HG03354 (cell line): ENCODE results near the gene SPDEF.

Experiments
- ATAC-seq: cut with Tn5 transposase; IDR thresholded peaks from one replicate; pipeline ENCODE4 v1.9.1; 2021; ENCODE audit warnings: mild to moderate bottlenecking; ENCODE audit not compliant: unreplicated experiment, poor library complexity, severe bottlenecking

SPDEF gene

DNA sequence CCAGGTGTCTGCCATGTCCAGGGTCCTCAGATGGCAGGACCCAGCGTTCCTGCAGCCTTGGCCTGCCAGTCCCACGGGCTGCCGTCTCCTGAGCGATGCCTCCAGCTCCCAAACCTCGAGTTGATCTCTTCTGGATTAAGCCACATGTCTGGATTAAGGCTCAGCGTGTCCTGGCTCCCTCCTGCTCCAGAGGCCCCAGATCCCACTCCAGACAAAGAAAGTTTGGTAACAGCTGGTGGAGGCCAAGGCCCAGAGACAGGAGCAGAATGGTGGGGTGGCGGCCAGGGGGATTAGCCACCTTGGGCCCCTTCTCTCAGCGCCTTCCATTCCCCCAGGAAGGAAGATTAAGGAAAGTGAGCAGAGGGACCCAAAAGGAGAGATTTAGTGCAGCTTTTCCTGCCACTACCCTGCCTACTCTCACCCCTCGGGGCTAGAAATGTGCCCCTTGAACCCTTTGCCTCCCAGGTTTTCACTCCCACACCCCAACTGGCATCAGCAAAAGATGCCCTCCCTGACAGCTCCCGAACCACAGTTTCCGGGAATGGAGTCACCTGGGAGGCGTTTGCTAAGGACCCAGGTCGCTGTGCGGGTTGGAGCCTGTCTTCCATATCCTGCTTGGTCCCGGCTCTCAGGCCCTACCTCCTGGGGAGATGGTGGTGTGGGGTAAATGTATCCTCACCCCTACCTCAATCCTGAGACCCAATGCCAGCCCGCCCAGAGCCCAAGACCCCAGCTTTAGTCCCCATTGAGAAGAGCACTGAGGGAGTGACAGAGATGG lies 6.9 kb downstream of the SPDEF start:
- ATAC-seq, result no peak

DNA sequence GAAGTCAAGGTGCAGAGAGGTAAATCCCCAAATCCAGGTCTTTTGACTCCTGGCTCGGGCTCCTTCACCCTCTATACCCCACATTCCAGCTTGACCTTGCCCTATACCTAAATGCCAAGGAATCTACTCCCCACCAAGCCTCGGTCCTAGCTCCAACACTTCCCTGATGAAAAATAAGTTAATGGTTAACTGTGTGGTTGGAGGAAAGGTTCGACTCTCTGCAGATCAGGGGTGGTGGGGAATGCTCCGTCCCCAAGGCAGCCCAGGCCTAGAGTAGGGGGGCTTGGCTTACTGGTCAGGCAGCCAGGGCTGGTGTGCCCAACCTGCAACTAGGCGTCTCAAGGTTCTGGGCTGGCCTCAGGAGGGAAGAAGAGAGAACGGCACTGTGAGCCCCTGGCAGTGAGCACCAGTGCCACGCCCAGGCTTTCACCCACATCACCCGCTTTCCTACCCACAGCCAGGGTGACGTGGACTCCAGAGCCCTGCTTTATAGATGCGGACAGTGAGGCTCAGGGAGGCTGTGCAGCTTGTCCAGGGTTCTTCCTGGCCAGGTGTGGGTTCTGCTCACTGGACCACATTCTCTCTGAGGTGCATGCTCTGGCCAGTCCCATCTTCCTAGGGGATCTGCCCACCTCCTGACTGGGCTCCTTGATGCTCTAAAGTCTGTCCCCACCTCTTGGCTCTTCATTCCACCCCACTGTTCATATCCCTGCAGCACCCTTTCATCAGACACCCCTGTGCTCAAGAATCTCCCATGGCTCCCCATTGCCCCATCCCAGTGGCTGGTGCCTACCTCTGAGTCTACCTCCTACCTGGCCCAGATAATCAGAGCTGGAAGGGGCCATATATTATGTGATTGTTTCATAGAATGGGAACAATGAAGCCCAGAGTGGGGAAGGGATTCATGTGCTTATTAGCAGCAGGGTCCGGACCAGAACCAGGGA lies 8.2 kb downstream of the SPDEF start:
- ATAC-seq, result no peak

DNA sequence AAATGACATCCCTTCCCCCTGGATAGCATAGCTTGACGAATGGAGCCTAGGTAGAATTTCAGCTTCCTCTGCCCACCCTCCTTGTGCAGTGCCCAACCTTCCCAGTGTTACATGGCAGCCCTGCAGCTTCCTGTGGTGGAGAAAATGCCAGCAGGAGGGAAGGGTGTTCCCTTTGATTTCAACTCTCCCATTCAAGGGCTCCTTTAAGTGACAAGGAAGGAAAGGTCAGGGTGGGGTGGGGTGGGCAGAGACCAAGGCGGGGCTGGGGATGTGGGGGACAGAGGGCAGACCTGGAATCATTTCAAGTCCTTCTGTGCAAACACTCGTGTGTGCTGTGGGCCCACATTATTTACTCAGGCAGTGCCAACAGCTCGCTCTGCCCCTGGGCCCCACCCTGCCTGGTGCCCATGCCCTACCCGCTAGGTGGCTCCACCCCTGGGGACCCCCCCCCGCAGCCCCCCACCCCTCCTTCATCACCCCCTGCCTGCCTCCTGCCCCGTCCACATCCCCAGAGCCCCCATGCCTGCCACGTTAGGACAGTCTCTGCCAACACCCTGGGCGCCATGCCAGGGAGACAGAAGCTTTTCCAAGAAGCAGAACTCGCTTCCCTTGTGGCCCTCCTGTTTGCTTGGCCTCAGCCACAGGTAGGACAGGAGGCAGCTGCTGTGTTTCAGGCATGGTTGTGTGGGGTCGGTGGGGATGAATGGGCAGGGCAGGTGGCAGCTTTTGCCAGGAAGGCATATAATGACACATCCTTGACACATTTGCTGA lies 9.4 kb downstream of the SPDEF start:
- ATAC-seq, result no peak

DNA sequence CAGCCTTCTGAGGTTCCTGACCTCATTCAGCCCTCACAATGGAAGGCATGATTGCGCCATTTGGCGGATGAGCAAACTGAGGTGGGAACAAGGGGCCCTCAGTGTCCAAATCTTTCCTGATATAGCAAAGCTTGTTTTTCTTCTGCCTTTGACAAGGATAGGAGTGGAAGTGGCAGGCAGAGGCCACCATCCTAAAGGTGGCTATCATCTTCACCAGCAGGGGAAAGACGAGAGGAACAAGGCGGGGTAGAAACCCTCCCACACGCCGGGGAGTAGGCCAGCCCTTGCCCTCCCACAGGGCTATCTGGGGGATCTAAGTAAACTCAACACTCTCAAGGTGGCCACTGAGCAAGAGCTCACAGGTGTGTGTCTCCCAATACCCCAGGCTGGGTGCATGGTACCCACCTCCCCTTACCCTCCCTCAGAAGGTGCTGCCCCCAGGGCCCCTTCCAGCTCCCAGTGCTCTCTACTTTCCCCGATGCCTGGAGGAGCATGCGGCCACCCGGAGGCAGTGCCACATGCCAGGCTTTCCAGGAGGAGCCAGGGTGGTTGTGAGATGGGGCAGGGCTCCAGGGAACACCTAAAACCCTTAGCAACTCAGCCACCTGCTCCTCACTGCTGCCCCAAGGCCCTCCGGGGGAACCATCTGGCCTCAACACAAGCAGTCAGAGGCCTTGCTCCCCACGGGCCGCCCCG lies 11.2 kb downstream of the SPDEF start:
- ATAC-seq, result no peak

DNA sequence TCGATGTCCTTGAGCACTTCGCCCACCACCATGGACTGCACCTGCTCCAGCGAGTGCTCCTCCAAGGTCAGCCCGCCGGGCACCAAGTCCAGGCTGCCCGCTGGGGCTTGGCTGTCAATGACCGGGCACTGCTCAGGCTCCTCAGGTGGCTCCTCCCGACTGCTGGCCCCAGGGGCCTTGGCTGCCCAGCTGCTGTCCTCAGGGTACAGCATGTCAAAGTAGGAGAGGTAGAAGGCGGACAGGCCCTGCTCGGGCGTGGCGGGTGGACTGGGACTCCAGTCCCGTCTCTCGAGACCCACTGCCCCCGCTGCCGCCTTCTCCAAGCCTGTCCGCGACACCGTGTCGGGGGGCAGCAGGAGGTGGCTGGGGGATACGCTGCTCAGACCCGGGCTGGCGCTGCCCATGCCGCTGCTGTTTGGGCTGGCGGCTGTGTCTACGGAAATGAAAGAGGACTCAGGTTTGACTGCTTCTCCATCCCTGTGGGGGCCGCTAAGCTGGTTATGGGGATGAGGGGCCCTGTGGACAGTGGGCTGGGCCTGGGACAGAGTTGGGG lies 12.0 kb downstream of the SPDEF start:
- no peak for ATAC-seq

DNA sequence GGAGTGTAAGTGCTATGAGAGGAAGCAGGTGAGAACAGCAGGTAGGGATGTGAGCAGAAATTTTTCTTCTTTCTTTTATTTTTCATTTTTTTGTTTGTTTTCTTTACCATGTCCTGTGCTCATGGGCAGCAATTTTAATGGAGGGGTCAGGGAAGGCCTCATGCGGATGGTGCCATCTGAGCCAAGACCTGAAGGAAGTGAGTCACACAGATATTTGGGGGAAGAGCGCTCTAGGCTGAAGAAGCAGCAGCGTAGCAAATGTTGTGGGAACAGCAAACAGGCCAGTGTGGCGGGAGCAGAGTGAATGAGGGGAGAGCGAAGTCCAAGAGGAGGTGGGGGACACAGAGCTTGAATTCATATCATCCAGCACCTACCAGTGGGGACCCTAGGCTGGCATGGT lies 12.7 kb downstream of the SPDEF start:
- no peak for ATAC-seq

DNA sequence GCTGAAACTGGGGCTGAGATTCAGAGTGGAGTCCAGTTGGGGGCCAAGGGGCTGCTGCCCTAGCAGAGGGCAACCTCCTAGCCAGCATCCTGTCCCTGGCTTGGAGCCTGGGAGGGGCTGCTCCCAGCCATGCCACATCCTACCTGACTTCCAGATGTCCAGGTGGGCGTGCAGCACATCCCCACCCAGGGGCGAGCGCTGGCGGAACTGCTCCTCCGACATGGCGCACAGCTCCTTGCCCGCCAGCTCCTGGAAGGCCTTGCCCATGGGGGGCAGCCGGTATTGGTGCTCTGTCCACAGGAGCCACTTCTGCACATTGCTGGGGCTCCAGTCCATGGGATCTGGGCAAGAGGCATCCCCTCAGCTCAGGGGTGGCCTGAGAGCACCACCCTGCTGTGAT lies 15.3 kb downstream of the SPDEF start:
- no peak for ATAC-seq

DNA sequence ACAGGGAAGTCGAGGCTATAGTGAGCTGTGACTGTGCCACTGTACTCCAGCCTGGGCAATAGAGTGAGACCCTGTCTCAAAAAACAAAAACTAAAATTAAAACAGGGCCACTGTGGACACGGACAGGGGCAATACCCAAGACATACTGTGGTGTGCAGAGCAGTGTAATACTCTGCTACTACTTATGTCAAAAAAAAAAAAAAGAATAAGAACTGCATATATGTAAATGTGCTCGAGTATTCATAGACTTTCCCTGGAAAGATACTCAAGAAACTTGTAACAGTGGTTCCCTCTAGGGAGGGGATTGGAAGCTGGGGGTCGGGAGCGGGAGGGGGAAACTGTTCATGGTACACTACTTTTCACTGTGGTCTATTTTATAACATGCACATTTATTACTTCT lies 15.9 kb downstream of the SPDEF start:
- ATAC-seq, result no peak

DNA sequence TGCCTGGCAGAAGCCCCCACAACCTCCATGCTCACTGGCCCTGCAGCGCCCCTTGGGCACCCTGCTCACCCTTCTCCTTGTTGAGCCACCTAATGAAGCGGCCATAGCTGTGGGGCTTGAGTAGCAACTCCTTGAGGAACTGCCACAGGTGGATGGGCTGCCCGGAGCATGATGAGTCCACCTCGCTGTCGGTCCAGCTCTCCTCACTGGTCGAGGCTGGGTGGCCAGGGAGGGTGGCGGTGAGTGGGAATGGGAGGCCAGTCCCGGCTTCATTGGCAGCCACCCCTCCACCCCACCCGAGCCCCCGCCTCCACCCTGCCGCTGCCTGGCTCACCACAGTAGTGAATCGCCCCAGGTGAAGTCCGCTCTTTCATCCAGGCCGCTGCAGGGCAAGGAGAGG lies 16.9 kb downstream of the SPDEF start:
- ATAC-seq, result no peak

DNA sequence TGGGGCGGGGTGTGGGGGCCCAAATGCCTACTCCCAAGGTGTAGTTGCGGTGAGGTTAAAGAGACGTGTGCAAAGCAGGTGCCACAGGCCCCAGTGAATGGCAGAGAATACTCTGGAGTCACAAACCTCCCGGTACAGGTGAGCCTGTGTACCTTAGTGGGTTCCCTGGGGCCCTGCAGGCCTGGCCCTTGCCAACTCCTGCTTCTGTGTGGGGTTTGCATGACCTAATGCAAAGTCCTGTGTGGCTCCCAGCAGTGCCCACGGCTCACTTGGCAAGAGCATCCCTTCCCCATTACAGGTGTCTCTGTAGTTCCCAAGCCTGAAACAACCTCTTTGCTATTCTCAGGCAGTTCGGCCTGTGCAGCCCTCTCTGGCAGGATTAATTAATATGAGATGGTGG lies 17.5 kb downstream of the SPDEF start:
- no peak for ATAC-seq

DNA sequence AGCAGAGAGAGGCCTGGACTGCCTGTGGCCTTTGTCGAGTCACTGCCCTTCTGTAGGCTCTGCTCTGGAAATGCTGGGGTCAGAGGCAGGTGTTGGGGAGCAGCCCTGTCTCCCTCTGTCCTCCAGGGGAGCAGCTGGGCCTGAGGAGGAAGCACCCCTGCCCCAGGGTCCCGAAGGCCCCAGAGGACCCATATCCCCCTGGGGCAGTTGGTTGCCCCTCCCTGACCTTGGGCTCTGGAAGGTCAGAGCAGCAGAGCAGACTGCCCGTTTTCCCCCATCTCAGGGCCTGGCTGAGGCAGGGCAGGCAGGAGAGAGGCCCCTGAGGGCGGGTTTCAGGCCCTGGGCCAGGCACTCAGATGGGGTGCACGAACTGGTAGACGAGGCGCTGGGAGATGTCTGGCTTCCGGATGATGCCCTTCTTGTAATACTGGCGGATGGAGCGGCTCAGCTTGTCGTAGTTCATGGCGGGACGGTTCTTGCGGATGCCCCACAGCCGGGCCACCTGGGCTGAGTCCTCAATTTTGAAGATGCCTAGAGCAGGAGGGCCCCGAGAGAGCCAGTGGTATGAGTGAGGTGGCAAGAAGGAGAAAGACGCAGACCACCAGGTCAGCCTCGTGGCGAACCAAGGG lies 18.1 kb downstream of the SPDEF start:
- ATAC-seq, result no peak

DNA sequence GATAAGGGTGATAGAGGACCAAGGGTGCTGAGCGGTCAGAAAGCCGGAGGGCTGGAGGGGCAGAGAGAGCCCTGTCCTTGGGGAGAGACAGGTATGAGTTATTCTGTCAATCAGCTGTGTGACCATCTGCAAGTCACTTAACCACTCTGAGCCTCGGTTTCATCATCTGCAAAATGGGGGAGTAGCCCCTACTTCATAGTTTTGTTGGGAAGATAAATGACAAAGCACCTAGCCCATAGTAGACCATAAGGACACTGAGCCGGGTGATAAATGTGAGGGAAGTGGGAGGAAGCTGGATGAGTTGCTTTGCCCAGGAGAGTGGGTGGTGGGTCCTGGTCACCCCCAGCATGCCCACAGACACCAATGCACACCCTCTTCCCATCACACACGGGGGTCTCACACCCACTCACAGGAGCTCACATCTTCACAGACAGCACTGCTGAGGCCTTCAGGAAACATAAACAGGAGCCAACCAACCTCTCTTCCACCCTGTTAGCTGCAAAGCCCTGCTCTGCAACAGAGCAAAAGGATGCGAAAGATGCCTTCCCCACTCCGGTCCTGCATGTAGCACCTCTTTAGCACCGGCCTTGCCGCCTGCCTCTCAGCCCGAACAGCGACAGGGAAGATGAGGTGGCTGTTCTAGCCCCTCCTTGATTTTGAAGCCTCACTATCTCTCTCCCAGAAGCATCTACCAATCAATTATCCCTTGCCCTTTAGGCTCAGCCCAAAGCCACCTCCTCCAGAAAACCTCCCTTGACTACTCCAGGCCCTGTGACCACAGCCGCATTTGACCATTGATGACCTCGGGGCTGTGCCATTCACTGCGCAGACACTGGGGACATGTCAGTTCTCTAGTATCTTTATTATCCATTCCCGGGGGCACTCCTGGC lies 18.9 kb downstream of the SPDEF start:
- ATAC-seq, result no peak

DNA sequence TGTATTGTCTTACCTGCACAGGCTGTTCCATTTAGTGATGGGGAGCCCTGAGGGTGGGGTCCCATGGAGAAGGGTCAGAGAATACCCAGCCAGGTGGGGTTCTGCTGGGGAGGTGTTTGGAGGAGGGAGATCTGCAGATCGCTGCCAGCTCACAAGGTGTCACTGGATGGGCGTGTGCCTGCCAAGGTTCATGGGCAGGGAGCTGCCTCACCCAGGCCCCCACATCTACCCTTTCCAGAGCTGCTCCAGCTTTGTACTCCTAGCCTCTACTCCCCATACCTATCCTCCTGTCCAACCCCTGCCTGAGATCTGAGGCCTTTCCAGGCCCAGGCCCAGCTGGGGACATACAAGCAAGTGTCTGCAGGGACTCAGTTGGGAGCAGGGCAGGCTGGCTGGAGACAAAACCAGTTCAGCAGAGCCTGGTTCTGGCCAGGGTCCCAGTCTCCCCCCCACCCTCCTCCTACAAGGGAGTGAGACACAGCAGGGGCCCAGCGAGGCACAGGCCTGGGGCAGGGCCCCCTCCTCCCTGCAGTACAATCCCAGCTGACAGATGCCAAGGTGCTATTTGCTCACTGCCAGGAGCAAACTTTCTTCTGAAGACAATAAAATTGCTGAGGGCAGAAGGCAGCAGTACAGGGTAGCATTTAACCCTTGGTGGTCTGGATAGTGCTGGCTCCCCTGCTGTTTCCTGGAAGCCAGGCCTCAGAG lies 19.7 kb downstream of the SPDEF start:
- ATAC-seq, result no peak

DNA sequence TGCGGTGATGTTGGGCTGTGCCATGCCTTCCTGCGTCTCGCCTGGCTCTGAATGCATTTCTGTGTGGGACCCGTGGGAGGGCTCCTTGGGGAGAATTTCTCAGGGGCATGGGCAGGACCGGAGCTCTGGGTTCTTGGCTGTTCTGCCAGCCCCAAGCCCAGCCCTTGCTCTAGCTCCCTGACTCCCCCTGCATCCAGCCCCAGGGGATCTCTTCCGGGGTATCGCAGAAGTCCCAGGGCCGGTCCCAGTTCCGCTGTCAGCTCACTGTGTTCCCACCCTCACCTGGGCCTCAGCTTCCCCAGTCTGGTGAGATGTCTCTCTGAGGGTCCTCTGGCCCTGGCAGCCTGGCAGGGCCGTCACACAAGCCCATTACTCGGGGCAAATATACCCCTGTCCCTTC lies 20.5 kb downstream of the SPDEF start:
- ATAC-seq, result no peak

DNA sequence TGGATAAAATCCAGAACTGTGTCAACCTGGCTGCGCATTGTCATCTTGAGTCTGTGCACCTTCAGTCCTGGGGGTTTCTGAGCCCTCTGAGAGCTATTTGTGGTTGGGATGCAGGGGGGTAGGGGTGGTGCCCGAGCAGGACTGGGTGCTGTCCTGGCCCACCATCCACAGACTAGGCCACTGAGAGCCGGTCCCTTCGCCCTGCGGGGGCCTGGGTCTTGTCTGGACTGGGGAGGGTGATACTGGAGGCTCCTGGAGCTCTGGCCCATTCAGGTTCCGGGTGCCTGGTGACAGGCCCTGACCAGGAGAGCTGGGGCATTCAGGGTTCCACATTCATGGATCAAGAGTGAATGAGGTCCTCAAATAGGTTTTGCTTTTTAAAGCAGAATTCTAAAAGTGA lies 20.9 kb downstream of the SPDEF start:
- ATAC-seq, result no peak

DNA sequence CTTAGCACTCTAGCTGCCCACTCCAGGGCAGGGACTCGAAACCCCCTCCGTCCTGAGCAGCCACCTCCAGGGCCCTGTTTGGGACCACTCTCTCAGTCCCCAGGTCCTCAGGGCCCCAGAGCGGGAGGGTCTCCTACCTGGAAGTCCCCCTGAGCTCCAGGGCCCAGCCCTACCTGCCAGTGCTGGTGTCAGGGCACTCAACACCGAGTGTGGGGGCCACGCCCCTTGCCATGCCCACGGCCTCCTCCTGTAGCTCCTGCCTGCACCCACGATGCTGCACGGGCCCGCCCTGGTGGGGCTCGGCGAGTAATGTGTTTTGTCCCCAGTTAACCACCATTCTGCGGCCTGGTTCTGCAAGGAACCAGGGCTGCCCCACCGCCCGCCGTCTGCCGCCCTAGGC lies 21.5 kb downstream of the SPDEF start:
- no peak for ATAC-seq

DNA sequence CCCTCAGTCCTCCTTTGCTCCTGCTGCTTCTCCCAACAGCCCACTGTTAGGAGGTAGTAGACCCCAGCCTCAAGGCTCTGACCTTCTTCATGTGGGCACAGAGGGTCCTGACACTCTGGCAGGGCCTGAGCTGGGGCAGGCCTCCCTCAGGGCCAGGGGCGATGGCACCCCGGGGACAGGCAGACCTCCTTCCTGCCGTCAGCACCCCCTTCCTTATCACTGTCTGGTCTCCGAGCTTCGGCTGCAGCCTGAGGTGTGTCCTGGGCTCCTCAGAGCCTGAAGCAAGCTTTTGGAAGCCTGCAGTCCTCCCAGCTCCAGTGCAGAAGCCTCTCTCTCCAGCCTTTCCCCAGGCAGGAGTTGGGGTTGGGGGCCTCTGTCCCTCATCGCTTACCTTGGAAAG lies 22.0 kb downstream of the SPDEF start:
- ATAC-seq, result no peak

DNA sequence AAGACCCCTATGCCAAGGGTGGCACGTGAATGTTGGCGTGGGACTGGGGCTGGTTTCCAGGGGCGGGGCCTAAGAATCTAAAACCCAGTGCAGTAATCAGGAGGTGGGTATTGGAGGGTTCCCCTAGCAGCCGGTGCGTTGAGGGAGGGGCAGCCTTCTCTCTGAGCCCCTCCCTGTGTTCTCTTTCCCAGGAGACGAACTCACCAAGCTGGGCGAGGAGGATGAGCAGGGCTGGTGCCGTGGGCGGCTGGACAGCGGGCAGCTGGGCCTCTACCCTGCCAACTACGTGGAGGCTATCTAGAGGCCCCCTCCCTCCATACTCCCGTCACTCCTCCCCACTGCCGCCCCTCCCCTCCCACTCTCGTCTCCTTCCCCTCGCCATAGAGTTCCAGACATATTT lies 23.9 kb downstream of the SPDEF start:
- no peak for ATAC-seq
